Peyer's patch (tissue), 4 donors: Measurements from ENCODE around the gene PHF23. TPM values are rescaled to one million over a fixed set of nuclear protein-coding genes. Genes with fewer than 3 reads are reported as not detected.

Experiments used
- DNase-seq, 3 donors: peaks; one replicate each; pipeline ENCODE4 v3.0.0-alpha.2; 2017 to 2019
- H3K27ac ChIP-seq, 4 donors: fragments of 200-600 bp; sonication (generic); one replicate each; pipeline ENCODE4 v1.5.1; 2016 to 2019
- H3K27me3 ChIP-seq, 2 donors: fragments of 200-600 bp; sonication (generic); one replicate each; pipeline ENCODE4 v1.5.1; 2019
- H3K36me3 ChIP-seq, 3 donors: fragments of 200-600 bp; sonication (generic); one replicate each; pipeline ENCODE4 v1.5.1; 2016 to 2019
- H3K4me1 ChIP-seq, 4 donors: fragments of 200-600 bp; sonication (generic); one replicate each; pipeline ENCODE4 v1.5.1; 2016 to 2019
- H3K4me3 ChIP-seq, 4 donors: fragments of 200-600 bp; sonication (generic); 1 replicate in 3 of 4; 2 replicates in 1 of 4; pipeline ENCODE4 v1.5.1; 2016 to 2019; ENCODE audit warnings: mild to moderate bottlenecking in 1 of 4
- H3K9me3 ChIP-seq, 4 donors: fragments of 200-600 bp; sonication (generic); one replicate each; pipeline ENCODE4 v1.5.1; 2016 to 2019; ENCODE audit warnings: mild to moderate bottlenecking in 1 of 4
- CTCF ChIP-seq, 6 experiments: fragments of 450-650 bp in 4 of 6; fragments of 200-600 bp in 2 of 6; sonication (generic) in 1 of 6; IDR thresholded peaks; one replicate each; pipeline ENCODE4 v1.5.1; 2017 to 2019; ENCODE audit warnings: antibody characterized with exemption in 6 of 6, mild to moderate bottlenecking in 3 of 6, moderate library complexity in 1 of 6
- POLR2A ChIP-seq, 2 donors: fragments of 450-650 bp; IDR thresholded peaks; one replicate each; pipeline ENCODE4 v1.5.1; 2017; ENCODE audit warnings: antibody characterized with exemption in 2 of 2, mild to moderate bottlenecking in 2 of 2, moderate library complexity in 2 of 2
- total RNA-seq, 4 donors: library from RNA; depleted of rRNA; stranded (reverse); fragments of >200 nt; gene quantifications; one replicate each; pipeline ENCODE4 v1.1.0, GENCODE V29; 2016

Gene PHF23
- total RNA-seq, 4 donors from 2014 or later = 22.2 to 38.8 (median 35.1) TPM

GRCh38 chr17:7208754-7209460, 30.4 kb downstream of the PHF23 start:
- no peaks in the 10 kb centered on the region for H3K9me3 ChIP-seq
- H3K36me3 ChIP-seq = no peaks in the 10 kb centered on the region
- TF ChIP-seq POLR2A (IDR thresholded peaks at IDR 0.05) (no peak), CTCF (IDR thresholded peaks at IDR 0.05) (no peak)
- no peak overlapping the region for H3K4me3 ChIP-seq
- DNase-seq = no peak
- peaks cover 0 to 8% (median 1%) of the 10 kb centered on the region in 4 donors for H3K4me1 ChIP-seq
- no peak overlapping the region for H3K27ac ChIP-seq
- no peaks in the 10 kb centered on the region for H3K27me3 ChIP-seq

GRCh38 chr17:7208027-7208571, 31.2 kb downstream of the PHF23 start:
- peaks cover 0 to 6% (median 1%) of the 10 kb centered on the region in 4 donors for H3K4me1 ChIP-seq
- H3K4me3 ChIP-seq = no peak overlapping the region
- H3K36me3 ChIP-seq = peaks cover 0 to under 1% (median 0%) of the 10 kb centered on the region in 3 donors
- no peaks in the 10 kb centered on the region for H3K27me3 ChIP-seq
- no peak for TF ChIP-seq POLR2A (IDR thresholded peaks at IDR 0.05)
- H3K9me3 ChIP-seq = no peaks in the 10 kb centered on the region
- no peak for DNase-seq
- H3K27ac ChIP-seq = no peak overlapping the region

GRCh38 chr17:7207120-7208001, 31.9 kb downstream of the PHF23 start:
- Histone ChIP-seq H3K4me3 (no peak overlapping the region), H3K4me1 (peaks cover 0 to 6% (median 1%) of the 10 kb centered on the region in 4 donors), H3K27ac (no peak overlapping the region), H3K27me3 (no peaks in the 10 kb centered on the region), H3K9me3 (no peaks in the 10 kb centered on the region), H3K36me3 (peaks cover 0 to 8% (median 0%) of the 10 kb centered on the region in 3 donors)
- peak in 1 of 3 donors; percentile 28 for DNase-seq
- TF ChIP-seq POLR2A (IDR thresholded peaks at IDR 0.05) (no peak), CTCF (IDR thresholded peaks at IDR 0.05) (no peak)

GRCh38 chr17:7205561-7205960, 33.7 kb downstream of the PHF23 start:
- H3K9me3 ChIP-seq = no peaks in the 10 kb centered on the region
- H3K27me3 ChIP-seq = no peaks in the 10 kb centered on the region
- H3K27ac ChIP-seq = peak overlapping the region; percentile 15 to 72 (median 58)
- peaks cover 0 to 10% (median 0%) of the 10 kb centered on the region in 3 donors for H3K36me3 ChIP-seq
- peaks cover 0 to 6% (median 1%) of the 10 kb centered on the region in 4 donors for H3K4me1 ChIP-seq
- H3K4me3 ChIP-seq = peak overlapping the region; percentile 32 to 52 (median 50)
- no peak for TF ChIP-seq POLR2A (IDR thresholded peaks at IDR 0.05)
- no peak for TF ChIP-seq CTCF (IDR thresholded peaks at IDR 0.05)
- DNase-seq = no peak

GRCh38 chr17:7204828-7205461, 34.3 kb downstream of the PHF23 start:
- H3K36me3 ChIP-seq = peaks cover 0 to 10% (median 0%) of the 10 kb centered on the region in 3 donors
- TF ChIP-seq CTCF (IDR thresholded peaks at IDR 0.05) (no peak), POLR2A (IDR thresholded peaks at IDR 0.05) (no peak)
- peak; percentile 80 to 96 (median 90) for DNase-seq
- peaks cover 0 to 6% (median 1%) of the 10 kb centered on the region in 4 donors for H3K4me1 ChIP-seq
- peak overlapping the region; percentile 15 to 72 (median 58) for H3K27ac ChIP-seq
- H3K27me3 ChIP-seq = no peaks in the 10 kb centered on the region
- H3K9me3 ChIP-seq = no peaks in the 10 kb centered on the region
- H3K4me3 ChIP-seq = peak overlapping the region; percentile 32 to 52 (median 50)
